ENCODE measurements around the gene PAX6.
"Not testable (repeated sequence)": the region's sequence is repeated elsewhere in the genome, so short reads cannot be mapped to it uniquely, and the experiment has no call there.

Gene PAX6

GRCh38 chr11:31763296-31763695 is 47.8 kb downstream of the PAX6 start:
- DNase-seq = no peak

- DNase-seq = no peak
Observed at GRCh38 chr11:31761636-31762035, 49.5 kb downstream of the PAX6 start.

DNA sequence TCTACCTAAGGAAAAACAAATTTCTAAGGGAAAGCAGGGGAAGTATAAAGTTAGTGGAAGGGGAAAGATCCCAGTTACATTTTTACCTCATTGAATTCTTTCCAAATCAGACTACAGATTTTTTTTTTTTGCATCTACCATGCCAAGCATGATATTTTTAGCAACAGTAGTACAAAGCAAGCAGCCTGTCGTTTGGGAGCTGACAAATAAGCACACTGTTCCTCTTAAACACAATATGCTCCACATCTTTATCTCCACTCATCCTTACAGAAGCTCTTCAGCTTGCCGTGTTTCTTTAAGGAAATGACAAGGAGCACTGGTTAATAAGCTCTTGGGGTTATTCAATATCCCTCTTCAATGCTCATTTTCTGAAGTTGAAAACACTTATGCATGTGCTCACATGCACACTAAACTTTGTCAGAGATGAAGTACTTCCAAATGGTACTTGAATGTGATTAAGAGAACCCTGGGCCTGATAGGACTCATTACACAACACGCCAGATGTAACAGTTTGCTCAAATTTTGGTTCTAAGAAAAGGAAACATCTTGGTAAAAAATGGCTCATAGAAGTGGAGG is 53.8 kb downstream of the PAX6 start:
- DNase-seq = no peak

DNA sequence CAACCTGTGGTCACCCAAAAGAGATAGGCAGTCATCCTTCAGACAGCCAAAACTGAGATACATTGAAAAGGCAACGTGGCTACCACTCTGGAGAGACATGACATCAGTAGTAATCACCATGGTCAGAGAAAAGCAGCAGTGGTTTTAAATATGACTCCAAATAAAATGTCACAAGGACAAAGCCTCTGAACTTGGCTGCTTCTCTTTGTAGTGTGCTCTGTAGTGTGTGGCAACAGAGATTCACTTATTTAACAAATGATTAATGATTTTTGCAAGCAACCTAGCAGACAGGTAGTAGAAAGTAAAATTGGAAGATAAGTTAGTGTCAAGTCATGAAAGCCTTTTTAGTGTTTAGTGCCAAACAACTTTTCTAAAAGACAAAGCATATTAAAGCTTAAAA is 63.5 kb downstream of the PAX6 start:
- DNase-seq = no peak

DNA sequence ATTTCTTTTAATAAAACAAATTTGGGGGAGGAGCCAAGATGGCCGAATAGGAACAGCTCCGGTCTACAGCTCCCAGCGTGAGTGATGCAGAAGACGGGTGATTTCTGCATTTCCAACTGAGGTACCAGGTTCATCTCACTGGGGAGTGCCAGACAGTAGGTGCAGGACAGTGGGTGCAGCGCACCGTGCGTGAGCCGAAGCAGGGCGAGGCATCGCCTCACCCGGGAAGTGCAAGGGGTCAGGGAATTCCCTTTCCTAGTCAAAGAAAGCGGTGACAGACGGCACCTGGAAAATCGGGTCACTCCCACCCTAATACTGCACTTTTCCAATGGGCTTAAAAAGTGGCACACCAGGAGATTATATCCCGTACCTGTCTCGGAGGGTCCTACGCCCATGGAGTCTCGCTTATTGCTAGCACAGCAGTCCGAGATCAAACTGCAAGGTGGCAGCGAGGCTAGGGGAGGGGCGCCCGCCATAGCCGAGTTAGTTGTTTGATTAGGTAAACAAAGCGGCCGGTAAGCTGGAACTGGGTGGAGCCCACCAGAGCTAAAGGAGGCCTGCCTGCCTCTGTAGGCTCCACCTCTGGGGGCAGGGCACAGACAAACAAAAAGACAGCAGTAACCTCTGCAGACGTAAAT is 70.3 kb downstream of the PAX6 start:
- not testable (repeated sequence) for DNase-seq

DNA sequence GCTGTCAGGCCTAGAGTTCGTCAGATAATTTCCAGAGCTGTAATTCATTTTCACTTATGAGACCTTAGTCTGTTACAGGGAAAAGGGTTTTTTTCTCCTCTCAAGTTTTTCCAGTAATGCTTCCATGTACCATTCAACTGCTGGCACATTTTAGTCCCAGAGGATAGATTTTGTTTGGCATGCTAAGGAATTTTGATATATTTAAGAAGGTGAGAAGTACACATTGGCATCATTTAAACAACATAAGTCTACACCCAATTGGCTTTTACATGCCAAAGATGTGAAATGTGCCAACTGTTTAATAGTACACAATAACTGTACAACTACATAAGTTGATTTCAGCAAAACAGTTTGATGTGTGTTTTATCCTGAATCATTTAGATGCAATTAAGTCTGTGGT is 71.0 kb downstream of the PAX6 start:
- DNase-seq = no peak

Measured in effector CD4-positive, alpha-beta T cell (primary cell).